HEK293T (cell line): ENCODE measurements around the gene RNF181.

ENCODE experiments used
- FOXK2 ChIP-seq: fragments of 450-650 bp; IDR thresholded peaks from 2 replicates; pipeline ENCODE4 v1.6.1; 2016; ENCODE audit warnings: mild to moderate bottlenecking
- FOXM1 ChIP-seq: fragments of 450-650 bp; IDR thresholded peaks from 2 replicates; pipeline ENCODE4 v1.6.1; 2017; ENCODE audit warnings: mild to moderate bottlenecking, borderline replicate concordance
- L3MBTL2 ChIP-seq: fragments of 450-650 bp; conservative IDR thresholded peaks from 2 replicates; pipeline ENCODE4 v1.6.1; 2016; ENCODE audit warnings: mild to moderate bottlenecking
- SUZ12 ChIP-seq: fragments of 450-650 bp; IDR thresholded peaks from 2 replicates; pipeline ENCODE4 v1.6.1; 2016; ENCODE audit warnings: mild to moderate bottlenecking

GRCh38 chr2:85597241-85597640 lies 1.7 kb downstream of the RNF181 start:
- TF ChIP-seq L3MBTL2: no peak
- TF ChIP-seq FOXM1: no peak
- no peak for TF ChIP-seq FOXK2
- no peak for TF ChIP-seq SUZ12
